Liver (tissue), 9 donors: Measurements from ENCODE around the gene NBAS. TPM values are rescaled to one million over a fixed set of nuclear protein-coding genes. Genes with fewer than 3 reads are reported as not detected.

Experiments used
- DNase-seq: peaks from one replicate; pipeline ENCODE4 v3.0.0-alpha.2; 2017; ENCODE audit warnings: low spot score
- H3K27ac ChIP-seq, 2 donors: one replicate each; pipeline ENCODE4 v1.7.0; 2013; ENCODE audit warnings: inconsistent platforms in 2 of 2, low read length in 2 of 2, control low read depth in 1 of 2, low read depth in 1 of 2, mild to moderate bottlenecking in 1 of 2
- H3K27me3 ChIP-seq, 4 donors: one replicate each; pipeline versions ENCODE4 v1.6.1 to v1.7.0; 2013; ENCODE audit warnings: low read length in 3 of 4, inconsistent platforms in 1 of 4, mild to moderate bottlenecking in 1 of 4, moderate library complexity in 1 of 4; ENCODE audit not compliant: control insufficient read depth in 4 of 4, insufficient read depth in 4 of 4
- H3K36me3 ChIP-seq, 4 donors: one replicate each; pipeline versions ENCODE4 v1.6.1 to v1.7.0; 2013; ENCODE audit warnings: low read length in 3 of 4, mild to moderate bottlenecking in 3 of 4, low read depth in 1 of 4, moderate library complexity in 1 of 4; ENCODE audit not compliant: control insufficient read depth in 4 of 4, insufficient read depth in 3 of 4
- H3K4me1 ChIP-seq, 4 donors: one replicate each; pipeline versions ENCODE4 v1.6.1 to v1.7.0; 2013; ENCODE audit warnings: low read length in 3 of 4, mild to moderate bottlenecking in 3 of 4, moderate library complexity in 1 of 4; ENCODE audit not compliant: control insufficient read depth in 4 of 4, insufficient read depth in 4 of 4
- H3K4me3 ChIP-seq, 3 donors: one replicate each; pipeline versions ENCODE4 v1.6.1 to v1.7.0; 2013; ENCODE audit warnings: low read length in 3 of 3, control low read depth in 1 of 3, low read depth in 1 of 3, mild to moderate bottlenecking in 1 of 3
- H3K9ac ChIP-seq, 2 donors: one replicate each; pipeline ENCODE4 v1.7.0; 2013; ENCODE audit warnings: low read length in 2 of 2, mild to moderate bottlenecking in 2 of 2, moderate library complexity in 2 of 2, control low read depth in 1 of 2, low read depth in 1 of 2
- H3K9me3 ChIP-seq, 4 donors: one replicate each; pipeline versions ENCODE4 v1.6.1 to v1.7.0; 2013; ENCODE audit warnings: low read length in 3 of 4; ENCODE audit not compliant: control insufficient read depth in 4 of 4
- ATF3 ChIP-seq: IDR thresholded peaks from 2 replicates; pipeline ENCODE4 v1.6.1; 2016; ENCODE audit warnings: antibody characterized with exemption
- CTCF ChIP-seq: fragments of 150-350 bp; IDR thresholded peaks from 2 replicates; pipeline ENCODE4 v1.5.1; 2017; ENCODE audit warnings: improper control_type of control experiment, low read depth, low read length; ENCODE audit not compliant: missing input control
- EGR1 ChIP-seq, 2 donors: IDR thresholded peaks; 2 replicates each; pipeline ENCODE4 v1.6.1; 2016 to 2018; ENCODE audit warnings: antibody characterized with exemption in 2 of 2, low read depth in 2 of 2
- FOXA1 ChIP-seq: IDR thresholded peaks from 2 replicates; pipeline ENCODE4 v1.6.1; 2016; ENCODE audit warnings: antibody characterized with exemption
- FOXA2 ChIP-seq: IDR thresholded peaks from 2 replicates; pipeline ENCODE4 v1.6.1; 2016; ENCODE audit warnings: antibody characterized with exemption
- GABPA ChIP-seq, 2 donors: IDR thresholded peaks in 1 of 2; conservative IDR thresholded peaks in 1 of 2; 2 replicates each; pipeline ENCODE4 v1.6.1; 2016; ENCODE audit warnings: antibody characterized with exemption in 2 of 2, mild to moderate bottlenecking in 1 of 2, moderate library complexity in 1 of 2
- HNF4A ChIP-seq, 2 donors: conservative IDR thresholded peaks; 2 replicates each; pipeline ENCODE4 v1.6.1; 2016; ENCODE audit warnings: antibody characterized with exemption in 2 of 2, mild to moderate bottlenecking in 2 of 2
- HNF4G ChIP-seq: IDR thresholded peaks from 2 replicates; pipeline ENCODE4 v1.6.1; 2016; ENCODE audit warnings: antibody characterized with exemption
- JUND ChIP-seq, 2 donors: IDR thresholded peaks; 2 replicates each; pipeline ENCODE4 v1.6.1; 2016; ENCODE audit warnings: antibody characterized with exemption in 2 of 2
- MAX ChIP-seq: IDR thresholded peaks from 2 replicates; pipeline ENCODE4 v1.6.1; 2016; ENCODE audit warnings: antibody characterized with exemption
- NR2F2 ChIP-seq: IDR thresholded peaks from 2 replicates; pipeline ENCODE4 v1.6.1; 2016; ENCODE audit warnings: antibody characterized with exemption
- RAD21 ChIP-seq, 2 donors: IDR thresholded peaks; 2 replicates each; pipeline ENCODE4 v1.6.1; 2016; ENCODE audit warnings: antibody characterized with exemption in 2 of 2, mild to moderate bottlenecking in 2 of 2
- REST ChIP-seq: IDR thresholded peaks from 2 replicates; pipeline ENCODE4 v1.6.1; 2016; ENCODE audit warnings: antibody characterized with exemption, mild to moderate bottlenecking
- RXRA ChIP-seq, 2 donors: IDR thresholded peaks; 2 replicates each; pipeline ENCODE4 v1.6.1; 2017 to 2018; ENCODE audit warnings: antibody characterized with exemption in 2 of 2, mild to moderate bottlenecking in 1 of 2
- SP1 ChIP-seq: IDR thresholded peaks from 2 replicates; pipeline ENCODE4 v1.6.1; 2018; ENCODE audit warnings: antibody characterized with exemption, mild to moderate bottlenecking
- TAF1 ChIP-seq: conservative IDR thresholded peaks from 2 replicates; pipeline ENCODE4 v1.6.1; 2016; ENCODE audit warnings: antibody characterized with exemption, mild to moderate bottlenecking
- YY1 ChIP-seq: IDR thresholded peaks from 2 replicates; pipeline ENCODE4 v1.6.1; 2016; ENCODE audit warnings: antibody characterized with exemption, mild to moderate bottlenecking
- ZBTB33 ChIP-seq: IDR thresholded peaks from 2 replicates; pipeline ENCODE4 v1.6.1; 2016; ENCODE audit warnings: antibody characterized with exemption
- WGBS: extraction: QIAGEN DNeasy Blood & Tissue Kit; methylation state at CpG from one replicate; pipeline ENCODE4 v1.1.7; 2013; 5-methylcytosine and 5-hydroxymethylcytosine counted together
- polyA plus RNA-seq, 2 donors: library from polyadenylated mRNA; stranded (reverse) in 1 of 2; unstranded in 1 of 2; fragments of 200-250 nt in 1 of 2; fragments of >200 nt in 1 of 2; fragmentation: Nextera tagmentation in 1 of 2; extraction: Ambion mirVana in 1 of 2; gene quantifications; one replicate each; pipeline versions ENCODE4 v1.2.1 to v1.2.3, GENCODE V29; 2013 to 2015
- total RNA-seq, 2 donors: library from RNA; depleted of rRNA; stranded (reverse); fragments of >200 nt; gene quantifications; one replicate each; pipeline ENCODE4 v1.2.3, GENCODE V29; 2014
- donor health status: healthy.
- donor health status: healthy.
- donor health status: healthy.
- donor health status: healthy.
- donor health status: healthy.

The NBAS gene
- total and polyA plus RNA-seq, 4 donors: 10.5 to 40.0 (median 18.9) TPM

GRCh38 chr2:15584316-15584715, 23.2 kb upstream of the NBAS start:
- no peaks in the 10 kb centered on the region for H3K36me3 ChIP-seq
- H3K9me3 ChIP-seq: no peaks in the 10 kb centered on the region
- no peaks in the 10 kb centered on the region for H3K27me3 ChIP-seq
- TF ChIP-seq JUND (IDR thresholded peaks at IDR 0.05) (no peak), NR2F2 (no peak), GABPA (IDR thresholded peaks at IDR 0.05 in 1 of 2, conservative IDR thresholded peaks at IDR 0.05 in 1 of 2) (no peak), FOXA1 (no peak), REST (no peak), RAD21 (IDR thresholded peaks at IDR 0.05) (no peak), TAF1 (no peak), MAX (no peak)
- DNase-seq: no peak
- H3K9ac ChIP-seq: no peak overlapping the region
- no peaks in the 10 kb centered on the region for H3K4me1 ChIP-seq
- no peak overlapping the region for H3K27ac ChIP-seq
- H3K4me3 ChIP-seq: no peak overlapping the region

GRCh38 chr2:15583826-15584225, 22.7 kb upstream of the NBAS start:
- no peak for TF ChIP-seq NR2F2
- no peak for TF ChIP-seq CTCF
- TF ChIP-seq HNF4G: no peak
- no peak for TF ChIP-seq EGR1 (IDR thresholded peaks at IDR 0.05; ENCODE audit: low read depth in 2 of 2)
- no peak for TF ChIP-seq ATF3
- TF ChIP-seq GABPA (IDR thresholded peaks at IDR 0.05 in 1 of 2, conservative IDR thresholded peaks at IDR 0.05 in 1 of 2): no peak
- no peak for TF ChIP-seq SP1
- no peak for TF ChIP-seq JUND (IDR thresholded peaks at IDR 0.05)
- no peak for TF ChIP-seq ZBTB33
- TF ChIP-seq REST: no peak
- TF ChIP-seq TAF1: no peak
- no peak for TF ChIP-seq MAX
- no peak for TF ChIP-seq RAD21 (IDR thresholded peaks at IDR 0.05)
- TF ChIP-seq RXRA (IDR thresholded peaks at IDR 0.05): no peak
- TF ChIP-seq HNF4A (conservative IDR thresholded peaks at IDR 0.05): no peak
- TF ChIP-seq FOXA1: no peak
- no peak for TF ChIP-seq FOXA2
- TF ChIP-seq YY1: no peak
- H3K4me1 ChIP-seq: no peaks in the 10 kb centered on the region
- H3K36me3 ChIP-seq: no peaks in the 10 kb centered on the region
- H3K4me3 ChIP-seq: no peak overlapping the region
- H3K27me3 ChIP-seq: no peaks in the 10 kb centered on the region
- H3K9me3 ChIP-seq: no peaks in the 10 kb centered on the region
- no peak overlapping the region for H3K27ac ChIP-seq
- no peak overlapping the region for H3K9ac ChIP-seq
- WGBS: 82% methylated on average over 1 of the region's 1 CpG
- no peak for DNase-seq
